H1 (cell line): ENCODE results near the gene GATB. TPM values are rescaled to one million over a fixed set of nuclear protein-coding genes. Genes with fewer than 3 reads are reported as not detected.

ENCODE experiments used
- CTCF ChIA-PET: fragments of 300-600 bp; sonication (Branson Sonifier 250); formaldehyde crosslinking; loops from one replicate; lab custom pipeline; 2021; ENCODE audit not compliant: partially characterized antibody; lab: Charles Lee
- POLR2A ChIA-PET: fragments of 300-600 bp; sonication (Branson Sonifier 250); formaldehyde crosslinking; loops from one replicate; lab custom pipeline; 2021; ENCODE audit warnings: inconsistent platforms; ENCODE audit not compliant: partially characterized antibody; lab: Charles Lee
- DNase-seq, 2 experiments: peaks; one replicate each; pipeline versions ENCODE4 v3.0.0 to v3.0.0-alpha.2; 2010 to 2022; ENCODE audit warnings: low spot score in 2 of 2, low read depth in 1 of 2, mixed read lengths in 1 of 2
- FAIRE-seq: peaks from 2 replicates; lab custom pipeline; 2011; peaks lifted over from hg19 to GRCh38; lab: Jason Lieb, UNC
- H2AFZ ChIP-seq: 2 replicates; pipeline ENCODE4 v1.8.1; 2012; ENCODE audit warnings: low read length, inconsistent platforms
- H2AK5ac ChIP-seq: 2 replicates; pipeline ENCODE4 v1.6.1; 2013; ENCODE audit warnings: low read depth, low read length
- H2BK120ac ChIP-seq: replicated peaks from 2 replicates; pipeline ENCODE3; 2013; ENCODE audit warnings: low read depth, low read length, inconsistent platforms
- H2BK12ac ChIP-seq: 2 replicates; pipeline ENCODE4 v1.6.1; 2013; ENCODE audit warnings: low read depth, low read length
- H2BK15ac ChIP-seq: 2 replicates; pipeline ENCODE4 v1.6.1; 2013; ENCODE audit warnings: low read length
- H2BK20ac ChIP-seq: 2 replicates; pipeline ENCODE4 v1.6.1; 2013; ENCODE audit warnings: low read length
- H2BK5ac ChIP-seq: 2 replicates; pipeline ENCODE4 v1.6.1; 2013; ENCODE audit warnings: low read depth, low read length
- H3K14ac ChIP-seq: 2 replicates; pipeline ENCODE4 v1.6.1; 2013; ENCODE audit warnings: inconsistent platforms; ENCODE audit not compliant: insufficient read length
- H3K18ac ChIP-seq: 2 replicates; pipeline ENCODE4 v1.6.1; 2013; ENCODE audit warnings: low read length; ENCODE audit errors: extremely low read depth
- H3K23ac ChIP-seq: 2 replicates; pipeline ENCODE4 v1.6.1; 2013; ENCODE audit warnings: inconsistent platforms; ENCODE audit not compliant: insufficient read length
- H3K23me2 ChIP-seq: 2 replicates; pipeline ENCODE4 v1.6.1; 2013; ENCODE audit warnings: low read depth, low read length
- H3K27ac ChIP-seq: 2 replicates; pipeline ENCODE4 v1.6.1; 2011; ENCODE audit warnings: low read depth, low read length, inconsistent platforms
- H3K27me3 ChIP-seq, 4 experiments: replicated peaks in 1 of 4; 1 replicate in 1 of 4; 2 replicates in 3 of 4; pipeline versions ENCODE4 v1.6.1 to v1.8.1; 2011 to 2013; ENCODE audit warnings: low read length in 3 of 4, mild to moderate bottlenecking in 3 of 4, inconsistent platforms in 2 of 4, mixed read lengths in 2 of 4, moderate library complexity in 1 of 4; ENCODE audit not compliant: control insufficient read depth in 3 of 4, insufficient read depth in 3 of 4; ENCODE audit errors: extremely low read depth in 1 of 4
- H3K36me3 ChIP-seq, 4 experiments: 2 replicates each; pipeline versions ENCODE4 v1.6.1 to v1.8.1; 2011 to 2013; ENCODE audit warnings: mild to moderate bottlenecking in 4 of 4, low read length in 3 of 4, moderate library complexity in 2 of 4, control low read depth in 1 of 4, inconsistent platforms in 1 of 4; ENCODE audit not compliant: insufficient read depth in 4 of 4, control insufficient read depth in 2 of 4
- H3K4ac ChIP-seq: replicated peaks from 2 replicates; pipeline ENCODE3; 2013; ENCODE audit warnings: low read length, low read depth, mixed read lengths, inconsistent platforms; ENCODE audit not compliant: insufficient read length
- H3K4me1 ChIP-seq, 4 experiments: replicated peaks in 1 of 4; 1 replicate in 1 of 4; 2 replicates in 3 of 4; pipeline versions ENCODE4 v1.6.1 to v1.8.1; 2011 to 2013; ENCODE audit warnings: low read length in 3 of 4, inconsistent platforms in 2 of 4, mixed read lengths in 1 of 4; ENCODE audit not compliant: insufficient read depth in 4 of 4, control insufficient read depth in 3 of 4
- H3K4me2 ChIP-seq, 2 experiments: 2 replicates each; pipeline versions ENCODE4 v1.6.1 to v1.8.1; 2011 to 2013; ENCODE audit warnings: low read depth in 2 of 2, low read length in 2 of 2, control low read depth in 1 of 2, inconsistent platforms in 1 of 2, mild to moderate bottlenecking in 1 of 2; ENCODE audit not compliant: insufficient read depth in 1 of 2
- H3K4me3 ChIP-seq, 4 experiments: fragments of 200-600, 300-600 bp in 1 of 4; sonication (generic), shearing (Covaris generic), sonication (Bioruptor Twin) in 1 of 4; 2 replicates each; pipeline versions ENCODE4 v1.5.1 to v1.8.1; 2011 to 2016; ENCODE audit warnings: low read length in 4 of 4, low read depth in 3 of 4, control low read depth in 2 of 4, inconsistent platforms in 2 of 4, mild to moderate bottlenecking in 2 of 4, mixed read lengths in 1 of 4, moderate library complexity in 1 of 4; ENCODE audit not compliant: insufficient read depth in 2 of 4; ENCODE audit errors: extremely low read depth in 1 of 4
- H3K56ac ChIP-seq: replicated peaks from 2 replicates; pipeline ENCODE3; 2013; ENCODE audit warnings: low read depth, mild to moderate bottlenecking, mixed read lengths, low read length, inconsistent platforms; ENCODE audit not compliant: insufficient read length
- H3K79me1 ChIP-seq: 2 replicates; pipeline ENCODE4 v1.6.1; 2013; ENCODE audit warnings: low read depth, low read length, control low read depth
- H3K79me2 ChIP-seq, 2 experiments: 2 replicates each; pipeline versions ENCODE4 v1.6.1 to v1.8.1; 2012 to 2013; ENCODE audit warnings: low read length in 2 of 2, mild to moderate bottlenecking in 2 of 2, inconsistent platforms in 1 of 2; ENCODE audit not compliant: insufficient read depth in 2 of 2, control insufficient read depth in 1 of 2
- H3K9ac ChIP-seq, 4 experiments: replicated peaks in 1 of 4; 1 replicate in 1 of 4; 2 replicates in 3 of 4; pipeline versions ENCODE4 v1.6.1 to v1.8.1; 2011 to 2013; ENCODE audit warnings: low read depth in 3 of 4, low read length in 3 of 4, control low read depth in 2 of 4, mild to moderate bottlenecking in 2 of 4, moderate library complexity in 2 of 4, inconsistent platforms in 1 of 4; ENCODE audit errors: extremely low read depth in 1 of 4
- H3K9me3 ChIP-seq, 2 experiments: 2 replicates each; pipeline versions ENCODE4 v1.6.1 to v1.8.1; 2012 to 2013; ENCODE audit warnings: mild to moderate bottlenecking in 2 of 2, moderate library complexity in 2 of 2, control low read depth in 1 of 2, inconsistent platforms in 1 of 2, low read depth in 1 of 2, low read length in 1 of 2, mixed read lengths in 1 of 2; ENCODE audit not compliant: insufficient read depth in 2 of 2
- H4K20me1 ChIP-seq, 2 experiments: replicated peaks in 1 of 2; 2 replicates each; pipeline versions ENCODE3 to v1.8.1; 2011 to 2013; ENCODE audit warnings: inconsistent platforms in 2 of 2, low read length in 2 of 2, mild to moderate bottlenecking in 1 of 2; ENCODE audit not compliant: insufficient read depth in 2 of 2, control insufficient read depth in 1 of 2
- H4K5ac ChIP-seq: 2 replicates; pipeline ENCODE4 v1.6.1; 2013; ENCODE audit warnings: low read length, low read depth, mixed read lengths, inconsistent platforms; ENCODE audit not compliant: insufficient read length
- H4K8ac ChIP-seq: 2 replicates; pipeline ENCODE4 v1.8.0; 2013; ENCODE audit warnings: mild to moderate bottlenecking, moderate library complexity, low read length, inconsistent platforms; ENCODE audit not compliant: insufficient read depth; ENCODE audit errors: extremely low read depth
- H4K91ac ChIP-seq: replicated peaks from 2 replicates; pipeline ENCODE3; 2013; ENCODE audit warnings: low read length, mixed read lengths, inconsistent platforms; ENCODE audit not compliant: insufficient read length
- CEBPB ChIP-seq: IDR thresholded peaks from 2 replicates; pipeline ENCODE4 v1.6.1; 2012; ENCODE audit warnings: low read depth, low read length
- EP300 ChIP-seq, 2 experiments: IDR thresholded peaks; 1 replicate in 1 of 2; 2 replicates in 1 of 2; pipeline ENCODE4 v1.6.1; 2011 to 2012; ENCODE audit warnings: low read depth in 2 of 2, low read length in 2 of 2, mild to moderate bottlenecking in 2 of 2, borderline replicate concordance in 1 of 2, inconsistent platforms in 1 of 2, moderate library complexity in 1 of 2
- KDM4A ChIP-seq: IDR thresholded peaks from one replicate; pipeline ENCODE4 v1.7.1; 2012; ENCODE audit warnings: low read depth, mild to moderate bottlenecking, moderate library complexity, low read length, inconsistent platforms; ENCODE audit not compliant: severe bottlenecking
- NANOG ChIP-seq: IDR thresholded peaks from 2 replicates; pipeline ENCODE4 v1.6.1; 2011; ENCODE audit warnings: low read length, low read depth, mild to moderate bottlenecking, inconsistent platforms; ENCODE audit not compliant: insufficient read depth, poor library complexity, severe bottlenecking
- RFX5 ChIP-seq: IDR thresholded peaks from 2 replicates; pipeline ENCODE4 v1.6.1; 2011; ENCODE audit warnings: low read depth, low read length, improper control_type of control experiment, borderline replicate concordance
- RNF2 ChIP-seq: fragments of 200-900, 300-1000 bp; sonication (generic); IDR thresholded peaks from 2 replicates; pipeline ENCODE4 v1.7.1; 2016; ENCODE audit warnings: borderline replicate concordance, low read depth, mild to moderate bottlenecking, antibody characterized with exemption, low read length; ENCODE audit not compliant: poor library complexity, severe bottlenecking; ENCODE audit errors: missing control alignments
- SIN3A ChIP-seq, 2 experiments: IDR thresholded peaks in 1 of 2; conservative IDR thresholded peaks in 1 of 2; 2 replicates each; pipeline ENCODE4 v1.6.1; 2011 to 2012; ENCODE audit warnings: low read length in 2 of 2, improper control_type of control experiment in 1 of 2, low read depth in 1 of 2, mild to moderate bottlenecking in 1 of 2
- SUZ12 ChIP-seq: fragments of 200-600 bp; sonication (generic); IDR thresholded peaks from 2 replicates; pipeline ENCODE4 v1.6.1; 2012; ENCODE audit warnings: mild to moderate bottlenecking, inconsistent platforms, low read length, moderate library complexity, mixed read lengths
- WGBS, 2 experiments: shearing (Covaris generic) in 1 of 2; methylation state at CpG; one replicate each; pipeline versions ENCODE4 v1.1.6 to v1.1.7; 2013 to 2015; ENCODE audit warnings: low lambda C conversion rate in 2 of 2, mixed read lengths in 2 of 2, inconsistent platforms in 1 of 2, low coverage in 1 of 2, missing lambda C conversion rate in 1 of 2; ENCODE audit not compliant: insufficient replicate concordance in 2 of 2, insufficient coverage in 1 of 2, insufficient read length in 1 of 2; ENCODE audit errors: extremely low coverage in 1 of 2, missing lambda C conversion rate in 1 of 2; 5-methylcytosine and 5-hydroxymethylcytosine counted together
- polyA plus RNA-seq, 7 experiments: library from polyadenylated mRNA; depleted of rRNA in 3 of 7; stranded (reverse) in 5 of 7; unstranded in 2 of 7; fragments of >200 nt in 5 of 7; fragments of 200-250 nt in 2 of 7; gene quantifications; 1 replicate in 5 of 7; 2 replicates in 1 of 7; 4 replicates in 1 of 7; pipeline versions ENCODE4 v1.2.1 to v1.2.3, GENCODE V29; 2011 to 2013; ENCODE audit warnings: missing spikeins in 2 of 7, mixed read lengths in 2 of 7
- total RNA-seq: library from RNA; stranded (reverse); fragmentation: NEBNext Ultra II Directional; extraction: Animal tissue kit (Norgen Biotek cat#: 25700); gene quantifications from 2 replicates; pipeline ENCODE4 v1.2.1, GENCODE V29; 2021
- TF ChIP-seq, protein P1 (sequence below): IDR thresholded peaks from 2 replicates; pipeline ENCODE4 v1.6.1; 2011; ENCODE audit warnings: low read length, improper control_type of control experiment

GATB gene
- total and polyA plus RNA-seq, 2 of the 8 experiments (the other 6 are each of a cell fraction or from before 2014, with no cell fraction given) = 15.3 to 18.0 TPM

DNA sequence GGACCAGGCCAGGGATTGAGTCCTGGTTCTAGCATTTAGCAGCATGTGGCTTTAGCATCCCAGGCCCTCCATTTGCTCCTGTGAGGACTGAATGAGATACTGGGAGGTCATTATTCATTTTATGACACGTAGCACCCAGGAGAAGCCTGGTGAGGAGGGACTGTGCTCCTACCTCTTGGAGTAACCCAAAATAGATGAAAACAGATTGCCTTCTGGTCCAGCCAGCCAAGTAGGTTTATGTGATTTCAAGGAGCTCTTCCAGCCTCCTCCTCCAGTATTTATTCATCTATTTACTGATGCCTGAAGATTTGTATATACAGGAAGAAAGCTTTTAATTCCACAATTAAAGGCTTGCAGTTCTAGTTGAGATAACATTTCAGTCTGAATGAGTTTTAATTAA, 109.3 kb downstream of the GATB start:
- H4K20me1 ChIP-seq = no peaks in the 10 kb centered on the region
- no peak overlapping the region for H3K27ac ChIP-seq
- TF ChIP-seq RNF2 (no peak), RFX5 (no peak), SUZ12 (no peak), CEBPB (no peak), EP300 (IDR thresholded peaks at IDR 0.05; ENCODE audit: borderline replicate concordance in 1 of 2, low read depth in 2 of 2, low read length in 2 of 2) (no peak), SIN3A (conservative IDR thresholded peaks at IDR 0.05 in 1 of 2, IDR thresholded peaks at IDR 0.05 in 1 of 2; ENCODE audit: low read depth in 1 of 2, low read length in 2 of 2) (no peak), KDM4A (no peak), NANOG (no peak)
- TF ChIP-seq, protein P1, sequence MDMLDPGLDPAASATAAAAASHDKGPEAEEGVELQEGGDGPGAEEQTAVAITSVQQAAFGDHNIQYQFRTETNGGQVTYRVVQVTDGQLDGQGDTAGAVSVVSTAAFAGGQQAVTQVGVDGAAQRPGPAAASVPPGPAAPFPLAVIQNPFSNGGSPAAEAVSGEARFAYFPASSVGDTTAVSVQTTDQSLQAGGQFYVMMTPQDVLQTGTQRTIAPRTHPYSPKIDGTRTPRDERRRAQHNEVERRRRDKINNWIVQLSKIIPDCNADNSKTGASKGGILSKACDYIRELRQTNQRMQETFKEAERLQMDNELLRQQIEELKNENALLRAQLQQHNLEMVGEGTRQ = no peak
- no peaks in the 10 kb centered on the region for H3K9me3 ChIP-seq
- no peak overlapping the region for H2BK15ac ChIP-seq
- no peak overlapping the region for H3K14ac ChIP-seq
- FAIRE-seq (no peak), DNase-seq (no peak)
- no peak overlapping the region for H2BK20ac ChIP-seq
- 90% methylated on average over 1 of the region's 1 CpG; no CpG with 5 or more reads in 1 of the 2 experiments for WGBS, 2 experiments
- no peak overlapping the region for H3K9ac ChIP-seq
- H4K8ac ChIP-seq = no peak overlapping the region
- no peak overlapping the region for H3K18ac ChIP-seq
- no peak overlapping the region for H2BK120ac ChIP-seq
- ChIA-PET POLR2A (interaction anchor here (0.7 kb wide), 1 partner anchor 46 kb away, joined by 3 read pairs; no protein-coding TSS in a partner anchor), CTCF (interaction anchor here (1.0 to 1.3 kb wide), 2 partner anchors 9 to 735 kb away, joined by 3 to 4 read pairs; no protein-coding TSS in a partner anchor)
- H3K4ac ChIP-seq = no peak overlapping the region
- no peak overlapping the region for H3K4me3 ChIP-seq
- no peak overlapping the region for H3K4me2 ChIP-seq
- no peaks in the 10 kb centered on the region for H3K23me2 ChIP-seq
- no peak overlapping the region for H2AFZ ChIP-seq
- H4K91ac ChIP-seq = no peak overlapping the region
- no peak overlapping the region for H2AK5ac ChIP-seq
- H3K4me1 ChIP-seq = no peaks in the 10 kb centered on the region; a peak in 1 of 7 replicates
- H3K27me3 ChIP-seq = no peaks in the 10 kb centered on the region
- no peak overlapping the region for H3K23ac ChIP-seq
- H4K5ac ChIP-seq = no peak overlapping the region
- no peak overlapping the region for H2BK12ac ChIP-seq
- H3K79me1 ChIP-seq = no peaks in the 10 kb centered on the region
- H3K56ac ChIP-seq = no peak overlapping the region
- H3K79me2 ChIP-seq = no peaks in the 10 kb centered on the region
- no peak overlapping the region for H2BK5ac ChIP-seq
- H3K36me3 ChIP-seq = peaks cover 4 to 27% (median 9%) of the 10 kb centered on the region in 4 experiments; a peak in 7 of 8 replicates
